MM.1S (cell line): ENCODE results near the gene TMX1.

Experiments used
- DNase-seq: peaks from one replicate; pipeline ENCODE4 v3.0.0-alpha.2; 2015
- H2AFZ ChIP-seq: fragments of 300-600 bp; sonication (generic); 2 replicates; pipeline ENCODE4 v1.6.0; 2016; ENCODE audit warnings: antibody characterized with exemption, low read length
- H3F3A ChIP-seq: fragments of 300-600 bp; sonication (generic); 2 replicates; pipeline ENCODE4 v1.6.1; 2016; ENCODE audit warnings: mild to moderate bottlenecking, antibody characterized with exemption, low read length, moderate library complexity, mixed read lengths; ENCODE audit not compliant: insufficient read depth
- H3K27ac ChIP-seq: fragments of 300-600 bp; sonication (generic); 2 replicates; pipeline ENCODE4 v1.5.1; 2016; ENCODE audit warnings: mild to moderate bottlenecking, low read length
- H3K27me3 ChIP-seq: fragments of 300-600 bp; sonication (generic); replicated peaks from 2 replicates; pipeline ENCODE4 v1.6.0; 2016; ENCODE audit warnings: low read length; ENCODE audit not compliant: insufficient read depth
- H3K36me3 ChIP-seq: fragments of 300-600 bp; sonication (generic); replicated peaks from 2 replicates; pipeline ENCODE4 v1.6.1; 2016; ENCODE audit warnings: mild to moderate bottlenecking, low read length, mixed read lengths; ENCODE audit not compliant: insufficient read depth
- H3K4me1 ChIP-seq: fragments of 300-600 bp; sonication (generic); 2 replicates; pipeline ENCODE4 v1.6.1; 2016; ENCODE audit warnings: low read length, mixed read lengths
- H3K4me2 ChIP-seq: fragments of 300-600 bp; sonication (generic); 2 replicates; pipeline ENCODE4 v1.6.0; 2016; ENCODE audit warnings: low read depth, low read length
- H3K4me3 ChIP-seq: fragments of 300-600 bp; sonication (generic); 2 replicates; pipeline ENCODE4 v1.5.1; 2016; ENCODE audit warnings: low read length, mixed read lengths
- H3K79me2 ChIP-seq: fragments of 300-600 bp; sonication (generic); 2 replicates; pipeline ENCODE4 v1.6.1; 2016; ENCODE audit warnings: mixed run types, low read length, mixed read lengths
- H3K9ac ChIP-seq: fragments of 300-600 bp; sonication (generic); 2 replicates; pipeline ENCODE4 v1.6.1; 2016; ENCODE audit warnings: low read length, mixed read lengths
- H3K9me2 ChIP-seq: fragments of 300-600 bp; sonication (generic); replicated peaks from 2 replicates; pipeline ENCODE4 v1.6.1; 2016; ENCODE audit warnings: mild to moderate bottlenecking, low read length, mixed read lengths; ENCODE audit not compliant: insufficient read depth
- H3K9me3 ChIP-seq: fragments of 300-600 bp; sonication (generic); replicated peaks from 2 replicates; pipeline ENCODE4 v1.6.1; 2016; ENCODE audit warnings: mild to moderate bottlenecking, low read length, mixed read lengths; ENCODE audit not compliant: insufficient read depth
- H4K20me1 ChIP-seq: fragments of 300-600 bp; sonication (generic); 2 replicates; pipeline ENCODE4 v1.6.1; 2016; ENCODE audit warnings: mild to moderate bottlenecking, low read length, moderate library complexity, mixed read lengths; ENCODE audit not compliant: insufficient read depth
- EZH2 ChIP-seq: fragments of 300-600 bp; sonication (generic); optimal IDR thresholded peaks from 2 replicates; pipeline ENCODE3; 2017; ENCODE audit warnings: low read depth, mild to moderate bottlenecking, antibody characterized with exemption, low read length, mixed read lengths
- EZH2phosphoT487 ChIP-seq: fragments of 300-600 bp; sonication (generic); IDR thresholded peaks from 2 replicates; pipeline ENCODE4 v1.6.1; 2018; ENCODE audit warnings: antibody characterized with exemption, low read length
- TF ChIP-seq, protein P1 (sequence below): fragments of 300-600 bp; sonication (generic); IDR thresholded peaks from 2 replicates; pipeline ENCODE4 v1.5.1; 2016; ENCODE audit warnings: antibody characterized with exemption, low read length, mixed read lengths

TMX1 gene

DNA sequence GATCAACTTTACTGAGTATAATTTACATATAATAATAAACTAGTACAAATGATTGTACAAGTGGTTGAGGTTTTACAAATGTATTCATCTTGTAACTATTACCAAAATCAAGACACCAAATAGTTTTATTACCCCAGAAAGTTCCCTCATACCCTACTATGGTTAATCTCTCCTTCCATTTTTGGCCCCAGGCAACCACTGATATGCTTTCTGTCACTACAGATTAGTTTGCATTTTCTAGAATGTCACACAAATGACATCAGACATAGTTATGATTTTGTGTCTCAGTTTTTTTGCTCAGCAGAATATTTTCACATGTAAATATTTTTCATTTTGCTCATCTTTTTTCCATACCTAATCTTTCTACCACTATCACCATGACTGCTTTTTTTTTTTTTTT is 49.1 kb downstream of the TMX1 start:
- Histone ChIP-seq H3K36me3 (no peaks in the 10 kb centered on the region), H3K9me3 (no peaks in the 10 kb centered on the region), H3K4me2 (no peak overlapping the region), H3K79me2 (no peaks in the 10 kb centered on the region), H3F3A (no peaks in the 10 kb centered on the region), H3K27me3 (no peaks in the 10 kb centered on the region), H4K20me1 (no peaks in the 10 kb centered on the region), H3K9ac (no peak overlapping the region), H2AFZ (no peak overlapping the region), H3K4me3 (no peak overlapping the region), H3K9me2 (no peaks in the 10 kb centered on the region), H3K4me1 (no peaks in the 10 kb centered on the region), H3K27ac (no peak overlapping the region)
- no peak for TF ChIP-seq EZH2
- no peak for TF ChIP-seq EZH2phosphoT487
- TF ChIP-seq, protein P1, sequence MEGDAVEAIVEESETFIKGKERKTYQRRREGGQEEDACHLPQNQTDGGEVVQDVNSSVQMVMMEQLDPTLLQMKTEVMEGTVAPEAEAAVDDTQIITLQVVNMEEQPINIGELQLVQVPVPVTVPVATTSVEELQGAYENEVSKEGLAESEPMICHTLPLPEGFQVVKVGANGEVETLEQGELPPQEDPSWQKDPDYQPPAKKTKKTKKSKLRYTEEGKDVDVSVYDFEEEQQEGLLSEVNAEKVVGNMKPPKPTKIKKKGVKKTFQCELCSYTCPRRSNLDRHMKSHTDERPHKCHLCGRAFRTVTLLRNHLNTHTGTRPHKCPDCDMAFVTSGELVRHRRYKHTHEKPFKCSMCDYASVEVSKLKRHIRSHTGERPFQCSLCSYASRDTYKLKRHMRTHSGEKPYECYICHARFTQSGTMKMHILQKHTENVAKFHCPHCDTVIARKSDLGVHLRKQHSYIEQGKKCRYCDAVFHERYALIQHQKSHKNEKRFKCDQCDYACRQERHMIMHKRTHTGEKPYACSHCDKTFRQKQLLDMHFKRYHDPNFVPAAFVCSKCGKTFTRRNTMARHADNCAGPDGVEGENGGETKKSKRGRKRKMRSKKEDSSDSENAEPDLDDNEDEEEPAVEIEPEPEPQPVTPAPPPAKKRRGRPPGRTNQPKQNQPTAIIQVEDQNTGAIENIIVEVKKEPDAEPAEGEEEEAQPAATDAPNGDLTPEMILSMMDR, result no peak
- no peak for DNase-seq

DNA sequence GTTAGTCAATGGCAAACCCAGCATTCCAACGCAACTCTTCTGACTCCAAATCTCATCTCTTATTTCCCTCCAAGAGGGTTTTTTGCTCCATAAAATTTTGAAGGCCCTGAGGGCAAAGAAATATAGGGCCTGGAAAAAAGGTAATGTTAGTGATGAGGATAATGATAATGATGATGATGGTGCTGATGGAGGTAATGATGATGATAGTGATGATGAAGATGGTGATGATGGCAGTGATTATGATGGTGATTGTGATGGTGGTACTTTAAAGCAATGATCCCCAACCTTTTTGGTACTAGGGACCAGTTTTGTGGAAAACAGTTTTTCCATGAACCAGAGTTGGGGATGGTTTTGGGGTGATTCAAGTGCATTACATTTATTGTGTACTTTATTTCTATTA is 50.1 kb downstream of the TMX1 start:
- no peaks in the 10 kb centered on the region for H3K79me2 ChIP-seq
- H3K27ac ChIP-seq, result no peak overlapping the region
- no peaks in the 10 kb centered on the region for H3K27me3 ChIP-seq
- TF ChIP-seq, protein P1, result no peak
- TF ChIP-seq EZH2, result no peak
- no peak overlapping the region for H3K4me3 ChIP-seq
- H3K36me3 ChIP-seq, result no peaks in the 10 kb centered on the region
- no peak overlapping the region for H3K4me2 ChIP-seq
- H3F3A ChIP-seq, result no peaks in the 10 kb centered on the region
- no peaks in the 10 kb centered on the region for H3K4me1 ChIP-seq
- H3K9me3 ChIP-seq, result no peaks in the 10 kb centered on the region
- no peaks in the 10 kb centered on the region for H4K20me1 ChIP-seq
- no peak overlapping the region for H3K9ac ChIP-seq
- no peaks in the 10 kb centered on the region for H3K9me2 ChIP-seq
- H2AFZ ChIP-seq, result no peak overlapping the region
- no peak for DNase-seq

DNA sequence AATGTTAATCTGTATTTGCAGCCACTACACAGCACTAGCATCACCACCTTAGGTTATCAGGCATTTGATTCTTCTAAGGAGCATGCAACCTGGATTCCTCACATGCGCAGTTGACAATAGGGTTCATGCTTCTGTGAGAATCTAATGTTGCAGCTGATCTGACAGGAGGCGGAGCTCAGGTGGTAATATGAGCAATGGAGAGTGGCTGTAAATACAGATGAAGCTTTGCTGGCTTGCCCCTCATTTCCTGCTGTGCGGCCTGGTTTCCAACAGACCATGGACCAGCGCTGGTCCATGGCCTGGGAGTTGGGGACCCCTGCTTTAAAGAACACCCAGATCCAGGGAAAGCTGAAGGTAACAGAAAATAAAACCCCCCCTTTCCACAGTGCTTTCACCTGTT is 51.0 kb downstream of the TMX1 start:
- no peak overlapping the region for H3K4me2 ChIP-seq
- H3K4me3 ChIP-seq, result no peak overlapping the region
- no peaks in the 10 kb centered on the region for H4K20me1 ChIP-seq
- H3K4me1 ChIP-seq, result no peaks in the 10 kb centered on the region
- no peaks in the 10 kb centered on the region for H3K27me3 ChIP-seq
- H2AFZ ChIP-seq, result no peak overlapping the region
- no peaks in the 10 kb centered on the region for H3K36me3 ChIP-seq
- H3K9me3 ChIP-seq, result no peaks in the 10 kb centered on the region
- no peak overlapping the region for H3K27ac ChIP-seq
- H3K9ac ChIP-seq, result no peak overlapping the region
- H3K9me2 ChIP-seq, result no peaks in the 10 kb centered on the region
- DNase-seq, result no peak
- H3K79me2 ChIP-seq, result no peaks in the 10 kb centered on the region
- no peaks in the 10 kb centered on the region for H3F3A ChIP-seq
- TF ChIP-seq, protein P1, result no peak
- TF ChIP-seq EZH2phosphoT487 (no peak), EZH2 (no peak)
